B cell (primary cell): ENCODE results near the gene SUSD2. TPM values are rescaled to one million over a fixed set of nuclear protein-coding genes. Genes with fewer than 3 reads are reported as not detected.

Experiments used
- ATAC-seq: fragments of 200-7000 bp; cut with Tn5 transposase; one replicate; pipeline ENCODE4 v1.10.0; 2021; ENCODE audit warnings: low read depth, mild to moderate bottlenecking, moderate number of reproducible peaks, moderate library complexity
- CTCF ChIA-PET: fragments of 350-600 bp; sonication (Branson Sonifier 250); formaldehyde crosslinking; loops from one replicate; lab custom pipeline; 2021; ENCODE audit warnings: antibody characterized with exemption, inconsistent platforms; lab: Charles Lee
- POLR2A ChIA-PET: fragments of 350-600 bp; sonication (Branson Sonifier 250); formaldehyde crosslinking; loops from one replicate; lab custom pipeline; 2021; ENCODE audit warnings: antibody characterized with exemption; lab: Charles Lee
- DNase-seq: peaks from one replicate; pipeline ENCODE4 v3.0.0; 2013
- H2AFZ ChIP-seq: 2 replicates; pipeline ENCODE4 v1.6.1; 2012; ENCODE audit warnings: mild to moderate bottlenecking, low read depth, low read length; ENCODE audit not compliant: insufficient read depth, poor library complexity, severe bottlenecking
- H3K27ac ChIP-seq, 2 donors: 1 replicate in 1 of 2; 2 replicates in 1 of 2; pipeline ENCODE4 v1.5.1; 2012 to 2013; ENCODE audit warnings: low read length in 2 of 2, mild to moderate bottlenecking in 2 of 2, moderate library complexity in 1 of 2
- H3K27me3 ChIP-seq, 4 experiments: fragments of 200-600 bp in 1 of 4; sonication (generic) in 1 of 4; replicated peaks in 1 of 4; 1 replicate in 2 of 4; 2 replicates in 2 of 4; pipeline versions ENCODE4 v1.6.1 to v1.7.0; 2013 to 2016; ENCODE audit warnings: low read length in 3 of 4, mild to moderate bottlenecking in 2 of 4, mixed read lengths in 1 of 4, moderate library complexity in 1 of 4; ENCODE audit not compliant: insufficient read depth in 4 of 4, control insufficient read depth in 3 of 4; ENCODE audit errors: control extremely low read depth in 1 of 4
- H3K36me3 ChIP-seq, 2 experiments: replicated peaks in 1 of 2; 1 replicate in 1 of 2; 2 replicates in 1 of 2; pipeline versions ENCODE4 v1.6.1 to v1.7.1; 2013; ENCODE audit warnings: low read length in 1 of 2; ENCODE audit not compliant: insufficient read depth in 2 of 2, control insufficient read depth in 1 of 2; ENCODE audit errors: control extremely low read depth in 1 of 2, extremely low read depth in 1 of 2
- H3K4me1 ChIP-seq, 2 donors: fragments of 200-600 bp in 1 of 2; sonication (generic) in 1 of 2; 1 replicate in 1 of 2; 2 replicates in 1 of 2; pipeline versions ENCODE4 v1.5.1 to v1.6.1; 2013 to 2017; ENCODE audit warnings: low read length in 2 of 2; ENCODE audit not compliant: control insufficient read depth in 2 of 2, insufficient read depth in 2 of 2
- H3K4me2 ChIP-seq: replicated peaks from 2 replicates; pipeline ENCODE3; 2012; ENCODE audit warnings: mild to moderate bottlenecking, low read depth, low read length; ENCODE audit not compliant: poor library complexity, severe bottlenecking
- H3K4me3 ChIP-seq, 5 experiments: fragments of 200-600 bp in 1 of 5; sonication (generic) in 1 of 5; 1 replicate in 3 of 5; 2 replicates in 2 of 5; pipeline versions ENCODE4 v1.5.1 to v1.7.0; 2011 to 2016; ENCODE audit warnings: low read length in 4 of 5, mild to moderate bottlenecking in 4 of 5, low read depth in 2 of 5, control low read depth in 1 of 5, moderate library complexity in 1 of 5; ENCODE audit not compliant: insufficient read depth in 1 of 5; ENCODE audit errors: control extremely low read depth in 1 of 5, extremely low read depth in 1 of 5
- H3K79me2 ChIP-seq: fragments of 200-600 bp; sonication (generic); one replicate; pipeline ENCODE4 v1.6.0; 2016; ENCODE audit warnings: low read length; ENCODE audit not compliant: control insufficient read depth, insufficient read depth
- H3K9ac ChIP-seq: fragments of 200-600 bp; sonication (generic); 2 replicates; pipeline ENCODE4 v1.6.1; 2017; ENCODE audit warnings: mild to moderate bottlenecking, low read length, moderate library complexity
- H3K9me3 ChIP-seq, 3 donors: one replicate each; pipeline versions ENCODE4 v1.6.1 to v1.7.1; 2013; ENCODE audit warnings: low read length in 2 of 3; ENCODE audit not compliant: control insufficient read depth in 2 of 3, insufficient read depth in 1 of 3; ENCODE audit errors: control extremely low read depth in 1 of 3
- H4K20me1 ChIP-seq: 2 replicates; pipeline ENCODE4 v1.6.0; 2012; ENCODE audit warnings: mild to moderate bottlenecking, low read length; ENCODE audit not compliant: insufficient read depth, control insufficient read depth, poor library complexity, severe bottlenecking
- H3K27ac Mint-ChIP-seq: one replicate; pipeline ENCODE4 v1.8.0; 2021; ENCODE audit warnings: mixed read lengths
- H3K27me3 Mint-ChIP-seq: one replicate; pipeline ENCODE4 v1.8.0; 2021; ENCODE audit warnings: mixed read lengths
- H3K4me1 Mint-ChIP-seq: one replicate; pipeline ENCODE4 v1.8.0; 2021; ENCODE audit warnings: mixed read lengths
- H3K4me3 Mint-ChIP-seq: one replicate; pipeline ENCODE4 v1.8.0; 2021; ENCODE audit warnings: mixed read lengths
- H3K9me3 Mint-ChIP-seq: one replicate; pipeline ENCODE4 v1.8.0; 2022; ENCODE audit warnings: mixed read lengths; ENCODE audit not compliant: insufficient read depth
- EZH2 ChIP-seq: IDR thresholded peaks from 2 replicates; pipeline ENCODE4 v1.6.1; 2012; ENCODE audit warnings: borderline replicate concordance, low read depth, mild to moderate bottlenecking, moderate library complexity, low read length; ENCODE audit not compliant: insufficient read depth, poor library complexity, severe bottlenecking
- WGBS: methylation state at CpG from one replicate; pipeline ENCODE4 v1.1.5; 2013; ENCODE audit warnings: missing lambda C conversion rate; ENCODE audit not compliant: insufficient coverage; 5-methylcytosine and 5-hydroxymethylcytosine counted together
- intact Hi-C: fragments of 100-400 bp; cut with micrococcal nuclease; formaldehyde crosslinking; loops from one replicate; pipeline ENCODE4 v1.10.0; 2022
- polyA plus RNA-seq: library from polyadenylated mRNA; depleted of rRNA; stranded (reverse); fragments of >200 nt; gene quantifications from 2 replicates; pipeline ENCODE4 v1.2.3, GENCODE V29; 2012
- total RNA-seq, 2 donors: library from RNA; stranded (reverse); fragments of 120-200 nt in 1 of 2; gene quantifications; 1 replicate in 1 of 2; 2 replicates in 1 of 2; pipeline versions ENCODE4 v1.2.3 to v1.2.4, GENCODE V29; 2013 to 2022
- TF ChIP-seq, protein P1 (sequence below): fragments of 200-600 bp; IDR thresholded peaks from one replicate; pipeline ENCODE4 v1.8.0; 2022; ENCODE audit warnings: antibody characterized with exemption, mild to moderate bottlenecking

The SUSD2 gene
- total and polyA plus RNA-seq, 2 donors (not counting 1 experiment from before 2014, with no cell fraction given): 0.30 to 0.48 TPM

DNA sequence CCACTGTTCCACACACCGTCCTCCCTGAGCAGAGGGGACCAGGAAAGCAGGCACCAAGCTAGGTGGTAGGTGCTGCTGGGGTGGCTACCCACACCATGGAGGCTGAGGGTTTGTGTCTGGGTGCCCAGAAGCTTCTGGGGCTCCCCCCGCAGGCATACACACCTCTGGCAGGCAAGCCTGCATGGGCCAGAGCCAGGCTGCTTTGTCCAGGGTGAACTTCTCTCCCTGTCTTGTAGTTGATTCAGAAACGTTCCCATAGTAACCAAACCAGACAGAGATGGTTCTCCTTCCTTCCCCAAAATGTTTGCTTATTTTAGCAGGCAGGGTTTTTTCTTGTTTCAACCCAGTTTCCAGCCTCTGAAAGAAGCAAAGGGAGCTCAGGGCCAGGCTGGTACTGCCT lies 40.9 kb upstream of the SUSD2 start:
- WGBS: 100% methylated on average over 1 of the region's 3 CpGs
- no peak overlapping the region for H3K9ac ChIP-seq
- peaks cover 29 to 45% of the 10 kb centered on the region in 2 donors for H3K4me1 ChIP-seq
- peak overlapping the region; percentile 11 to 33 for H3K27ac ChIP-seq
- no peak overlapping the region for H3K4me3 ChIP-seq
- no peak overlapping the region for H2AFZ ChIP-seq
- peaks cover 16% of the 10 kb centered on the region for H3K79me2 ChIP-seq
- Mint-ChIP-seq H3K4me1 (peaks cover 43% of the 10 kb centered on the region), H3K27me3 (no peaks in the 10 kb centered on the region), H3K4me3 (no peak overlapping the region), H3K9me3 (no peaks in the 10 kb centered on the region), H3K27ac (no peak overlapping the region)
- CTCF ChIA-PET: interaction anchor here (1.2 to 7.7 kb wide), 4 partner anchors 15 to 34 kb away, joined by 3 to 48 read pairs (median 4); no protein-coding TSS in a partner anchor
- peaks cover 4% of the 10 kb centered on the region for H4K20me1 ChIP-seq
- peak; percentile 25 for DNase-seq
- no peak for TF ChIP-seq EZH2
- TF ChIP-seq, protein P1, sequence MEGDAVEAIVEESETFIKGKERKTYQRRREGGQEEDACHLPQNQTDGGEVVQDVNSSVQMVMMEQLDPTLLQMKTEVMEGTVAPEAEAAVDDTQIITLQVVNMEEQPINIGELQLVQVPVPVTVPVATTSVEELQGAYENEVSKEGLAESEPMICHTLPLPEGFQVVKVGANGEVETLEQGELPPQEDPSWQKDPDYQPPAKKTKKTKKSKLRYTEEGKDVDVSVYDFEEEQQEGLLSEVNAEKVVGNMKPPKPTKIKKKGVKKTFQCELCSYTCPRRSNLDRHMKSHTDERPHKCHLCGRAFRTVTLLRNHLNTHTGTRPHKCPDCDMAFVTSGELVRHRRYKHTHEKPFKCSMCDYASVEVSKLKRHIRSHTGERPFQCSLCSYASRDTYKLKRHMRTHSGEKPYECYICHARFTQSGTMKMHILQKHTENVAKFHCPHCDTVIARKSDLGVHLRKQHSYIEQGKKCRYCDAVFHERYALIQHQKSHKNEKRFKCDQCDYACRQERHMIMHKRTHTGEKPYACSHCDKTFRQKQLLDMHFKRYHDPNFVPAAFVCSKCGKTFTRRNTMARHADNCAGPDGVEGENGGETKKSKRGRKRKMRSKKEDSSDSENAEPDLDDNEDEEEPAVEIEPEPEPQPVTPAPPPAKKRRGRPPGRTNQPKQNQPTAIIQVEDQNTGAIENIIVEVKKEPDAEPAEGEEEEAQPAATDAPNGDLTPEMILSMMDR: no peak
- H3K36me3 ChIP-seq: peaks cover 0 to 16% of the 10 kb centered on the region in 2 experiments
- intact Hi-C loops: no loop called here
- H3K4me2 ChIP-seq: peak overlapping the region; percentile 29
- POLR2A ChIA-PET: no interaction called here
- no peaks in the 10 kb centered on the region for H3K27me3 ChIP-seq
- H3K9me3 ChIP-seq: no peaks in the 10 kb centered on the region
- ATAC-seq: peak; percentile 41

DNA sequence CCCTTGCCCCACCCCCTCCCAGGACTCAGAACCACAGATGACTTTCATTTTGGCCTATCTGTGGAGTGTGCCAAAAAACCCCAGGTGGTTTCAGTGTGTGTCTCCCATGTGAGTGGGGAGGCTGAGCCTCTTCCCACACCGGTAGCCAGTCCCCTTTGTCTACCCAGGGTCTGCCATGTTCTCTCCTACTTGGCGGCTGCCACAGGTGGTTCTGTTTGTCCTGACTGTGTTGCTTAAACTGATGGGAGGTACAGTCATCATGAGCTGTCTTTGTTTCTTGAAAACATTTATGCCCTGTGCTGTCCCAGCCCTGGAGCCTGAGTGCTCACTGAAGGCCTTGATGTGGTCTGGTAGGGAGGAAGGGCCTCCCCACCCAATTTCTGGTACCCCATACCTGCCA lies 39.7 kb upstream of the SUSD2 start:
- peaks cover 54% of the 10 kb centered on the region for H3K4me1 Mint-ChIP-seq
- no CpG with 5 or more reads among the region's 2 CpGs for WGBS

More for the DNA sequence above, 39.7 kb upstream of the SUSD2 start:
- intact Hi-C loops: no loop called here
- ChIA-PET POLR2A (no interaction called here), CTCF (interaction anchor here (7.7 kb wide), 1 partner anchor 14 kb away, joined by 48 read pairs; no protein-coding TSS in a partner anchor)
- ATAC-seq (no peak), DNase-seq (no peak)
- Mint-ChIP-seq H3K9me3 (no peaks in the 10 kb centered on the region), H3K27ac (no peak overlapping the region), H3K27me3 (no peaks in the 10 kb centered on the region), H3K4me3 (no peak overlapping the region)
- H3K9ac ChIP-seq: no peak overlapping the region
- no peaks in the 10 kb centered on the region for H3K9me3 ChIP-seq
- H3K36me3 ChIP-seq: peaks cover 0 to 13% of the 10 kb centered on the region in 2 experiments
- H3K4me2 ChIP-seq: no peak overlapping the region
- peaks cover 42 to 57% of the 10 kb centered on the region in 2 donors for H3K4me1 ChIP-seq
- H3K79me2 ChIP-seq: peaks cover 16% of the 10 kb centered on the region
- TF ChIP-seq, protein P1: no peak
- no peak overlapping the region for H3K4me3 ChIP-seq
- H2AFZ ChIP-seq: no peak overlapping the region
- H4K20me1 ChIP-seq: peaks cover 4% of the 10 kb centered on the region
- H3K27me3 ChIP-seq: no peaks in the 10 kb centered on the region
- H3K27ac ChIP-seq: no peak overlapping the region
